GM21528 (cell line): Measurements from ENCODE around the gene SOAT2.
"Not testable (repeated sequence)": the region's sequence is repeated elsewhere in the genome, so short reads cannot be mapped to it uniquely, and the experiment has no call there.

Experiments used
- ATAC-seq: cut with Tn5 transposase; IDR thresholded peaks from one replicate; pipeline ENCODE4 v1.9.1; 2021; ENCODE audit warnings: mild to moderate bottlenecking, moderate library complexity; ENCODE audit not compliant: unreplicated experiment, low FRiP score

SOAT2 gene

GRCh38 chr12:53131844-53132243 lies 28.6 kb downstream of the SOAT2 start:
- no peak for ATAC-seq

GRCh38 chr12:53133722-53134121 lies 30.4 kb downstream of the SOAT2 start:
- no peak for ATAC-seq

- no peak for ATAC-seq
Observed at GRCh38 chr12:53143355-53143754, 40.1 kb downstream of the SOAT2 start.

DNA sequence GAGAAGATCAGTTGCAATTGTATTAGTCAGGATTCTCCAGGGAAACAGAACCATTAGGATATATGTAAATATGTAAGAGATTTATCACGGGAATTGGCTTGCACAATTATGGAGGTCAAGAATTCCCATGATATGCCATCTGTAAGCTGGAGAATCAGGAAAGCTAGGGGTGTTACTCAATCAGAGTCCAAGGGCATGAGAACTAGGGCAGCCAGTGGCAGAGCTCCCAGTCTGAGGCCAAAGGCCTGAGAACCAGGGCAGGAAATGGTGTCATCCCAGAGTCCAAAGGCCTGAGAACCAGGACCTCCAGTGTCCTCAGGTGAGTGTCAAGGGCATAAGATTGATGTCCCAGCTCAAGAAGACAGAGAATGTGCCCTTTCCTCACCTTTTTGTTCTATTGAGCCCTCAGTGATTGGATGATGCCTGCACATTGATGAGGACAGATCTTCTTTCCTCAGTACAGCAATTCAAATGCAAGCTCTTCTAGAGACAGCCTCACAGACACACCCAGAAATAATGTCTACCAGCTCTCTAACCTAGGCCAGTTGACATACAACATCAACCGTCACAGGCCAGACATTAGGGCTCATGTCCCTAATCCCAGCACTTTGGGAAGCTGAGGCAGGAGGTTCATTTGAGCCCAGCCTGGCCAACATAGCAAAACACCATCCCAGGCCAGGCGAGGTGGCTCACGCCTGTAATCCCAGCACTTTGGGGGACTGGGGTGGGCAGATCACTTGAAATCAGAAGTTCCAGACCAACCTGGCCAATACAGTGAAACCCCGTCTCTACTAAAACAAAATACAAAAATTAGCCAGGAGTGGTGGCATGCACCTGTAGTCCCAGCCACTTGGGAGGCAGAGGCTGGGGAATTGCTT lies 42.3 kb downstream of the SOAT2 start:
- ATAC-seq = no peak

DNA sequence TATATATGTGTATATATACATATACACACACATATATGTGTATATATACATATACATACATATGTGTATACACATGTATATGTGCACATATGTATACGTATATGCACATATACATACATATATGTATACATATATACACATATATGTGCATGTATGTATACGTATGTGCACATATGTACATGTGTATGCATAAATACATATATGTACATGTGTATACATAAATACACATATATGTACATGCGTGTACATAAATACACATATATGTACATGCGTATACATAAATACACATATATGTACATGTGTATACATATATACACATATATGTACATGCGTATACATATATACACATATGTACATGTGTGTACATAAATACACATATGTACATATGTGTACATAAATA lies 43.9 kb downstream of the SOAT2 start:
- no peak for ATAC-seq

DNA sequence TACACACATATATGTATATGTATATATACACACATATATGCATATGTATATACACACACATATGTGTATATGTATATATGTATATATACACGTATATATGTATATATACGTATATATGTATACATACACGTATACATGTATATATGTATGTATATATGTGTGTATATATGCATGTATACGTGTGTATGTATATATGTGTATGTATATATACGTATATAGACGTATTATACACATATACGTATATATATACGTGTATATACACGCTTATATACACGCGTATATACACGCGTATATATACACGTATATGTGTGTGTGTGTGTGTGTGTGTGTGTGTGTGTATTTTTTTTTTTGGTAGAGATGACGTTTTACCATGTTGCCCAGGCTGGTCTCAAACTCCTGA lies 44.4 kb downstream of the SOAT2 start:
- ATAC-seq = no peak

DNA sequence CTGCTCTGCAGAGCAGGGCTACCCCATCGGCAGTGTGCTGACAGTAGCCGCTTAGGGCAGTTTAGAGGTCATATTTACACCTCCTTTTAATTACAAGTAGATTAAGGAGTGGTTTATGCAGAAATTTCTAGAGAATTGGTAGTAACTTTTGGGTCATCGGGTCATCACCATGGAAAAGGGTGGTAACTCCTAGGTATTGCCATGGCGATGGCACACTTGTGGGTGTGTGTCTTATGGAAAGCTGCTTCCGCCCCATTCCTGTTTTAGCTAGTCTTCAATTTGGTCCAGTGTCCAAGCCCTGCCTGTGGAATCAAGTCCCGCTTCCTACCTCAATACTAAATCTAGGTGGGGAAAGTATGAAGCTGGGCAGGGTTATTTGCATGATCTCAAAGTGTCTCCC lies 47.8 kb downstream of the SOAT2 start:
- ATAC-seq = no peak

DNA sequence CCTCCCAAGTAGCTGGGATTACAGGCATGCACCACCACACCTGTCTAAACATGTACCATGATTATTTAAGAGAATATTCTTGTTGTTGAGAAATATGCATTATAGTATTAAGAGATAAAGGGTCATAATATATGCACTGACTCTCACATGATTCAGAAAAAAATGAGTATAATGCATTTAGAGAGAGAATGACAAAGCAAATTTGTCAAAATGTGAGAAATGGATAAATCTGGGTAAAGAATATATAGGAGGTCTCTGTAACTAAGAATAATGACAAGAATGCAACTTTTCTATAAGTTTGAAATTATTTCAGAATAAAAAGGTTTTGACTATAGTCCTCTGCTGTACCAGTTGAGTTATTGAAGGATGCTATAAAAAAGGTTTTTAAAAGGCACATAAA lies 49.1 kb downstream of the SOAT2 start:
- ATAC-seq = no peak

DNA sequence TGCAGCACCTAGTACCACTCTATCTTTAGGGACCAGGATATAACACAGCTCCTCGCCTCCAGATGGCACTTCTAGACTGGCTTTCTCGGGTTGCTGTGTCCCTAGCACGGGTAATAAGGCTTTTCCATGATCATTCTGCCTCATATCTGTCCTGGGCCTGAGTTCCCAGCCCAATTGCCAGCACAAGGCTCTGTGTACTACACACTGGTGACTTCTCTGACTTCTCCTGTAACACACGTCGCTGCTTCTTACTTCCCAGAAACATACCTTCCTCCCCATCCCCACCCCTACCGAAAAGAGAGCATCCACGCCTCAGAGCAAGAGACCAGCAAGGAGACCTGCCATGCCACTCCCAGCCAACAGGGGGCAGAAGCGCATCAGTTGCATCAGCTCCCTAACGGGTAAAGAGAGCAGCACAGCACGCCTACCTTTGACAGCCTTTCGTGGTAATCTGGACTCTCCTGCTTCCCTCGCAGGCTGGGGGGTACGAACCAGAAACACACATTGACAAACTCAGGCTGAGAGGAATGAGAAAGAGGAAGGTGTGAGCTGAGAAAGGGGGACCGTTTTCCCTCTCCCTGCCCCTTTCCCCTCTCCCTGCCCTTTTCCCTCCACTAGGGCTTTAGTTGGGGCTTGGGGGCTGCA lies 56.0 kb downstream of the SOAT2 start:
- no peak for ATAC-seq

GRCh38 chr12:53160000-53160399 lies 56.7 kb downstream of the SOAT2 start:
- ATAC-seq = no peak

GRCh38 chr12:53160673-53161072 lies 57.4 kb downstream of the SOAT2 start:
- ATAC-seq = no peak

GRCh38 chr12:53161119-53161911 lies 58.0 kb downstream of the SOAT2 start:
- no peak for ATAC-seq

DNA sequence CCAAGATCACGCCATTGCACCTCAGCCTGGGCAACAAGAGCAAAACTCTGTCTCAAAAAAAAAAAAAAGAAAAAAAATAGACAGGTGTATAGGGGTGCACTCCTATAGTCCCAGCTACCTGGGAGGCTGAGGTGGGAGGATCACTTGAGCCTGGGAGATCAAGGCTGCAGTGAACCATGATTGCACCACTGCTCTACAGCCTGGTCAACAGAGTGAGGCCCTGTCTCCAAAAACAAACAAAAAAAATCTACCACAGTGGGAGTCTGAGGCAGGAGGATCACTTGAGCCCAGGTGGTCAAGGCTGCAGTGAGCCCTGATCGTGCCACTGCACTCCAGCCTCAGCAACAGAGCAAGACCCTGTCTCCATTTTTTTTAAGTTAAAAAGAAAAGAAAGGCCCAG lies 59.7 kb downstream of the SOAT2 start:
- ATAC-seq = not testable (repeated sequence)

- no peak for ATAC-seq
Observed at GRCh38 chr12:53166837-53167236, 63.6 kb downstream of the SOAT2 start.

- no peak for ATAC-seq
Observed at GRCh38 chr12:53169644-53170043, 66.4 kb downstream of the SOAT2 start.

- ATAC-seq = no peak
Observed at GRCh38 chr12:53170215-53170614, 66.9 kb downstream of the SOAT2 start.

DNA sequence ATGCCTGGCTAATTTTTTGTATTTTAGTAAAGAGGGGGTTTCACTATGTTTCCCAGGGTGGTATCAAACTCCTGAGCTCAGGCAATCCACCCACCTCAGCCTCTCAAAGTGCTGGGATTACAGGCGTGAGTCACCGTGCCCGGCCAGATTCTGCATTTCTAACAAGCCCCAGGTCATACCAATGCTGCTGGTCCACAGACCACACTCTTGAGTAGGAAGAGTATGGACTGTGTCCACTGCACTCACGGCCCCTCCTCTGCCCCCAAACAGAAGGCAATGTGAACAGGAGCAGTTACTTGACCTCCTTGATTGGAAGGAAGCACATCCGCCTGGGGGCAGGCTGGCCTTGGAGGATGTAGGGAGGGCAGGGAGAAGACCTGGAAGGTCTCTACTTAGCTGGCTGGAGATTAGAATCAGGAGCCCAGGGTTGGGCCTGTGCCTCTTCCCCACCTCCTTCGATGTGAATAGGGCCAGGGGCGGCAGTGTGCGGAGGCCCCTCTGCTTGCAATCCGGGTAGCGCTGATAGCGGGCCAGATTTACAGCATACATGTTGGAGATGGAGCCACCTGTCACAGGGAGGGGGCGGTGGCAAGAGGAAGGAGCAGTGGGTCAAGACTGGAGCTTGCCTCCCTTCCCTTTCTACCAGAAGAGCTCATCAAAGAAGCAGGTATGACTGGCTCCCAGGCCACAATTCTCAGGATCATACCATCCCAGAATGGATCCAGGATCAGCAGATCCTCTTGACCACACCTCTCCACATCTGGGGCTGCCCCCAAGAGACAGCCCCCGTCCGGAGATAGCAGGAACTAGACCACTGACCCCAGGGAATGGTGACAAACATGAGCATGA lies 67.8 kb downstream of the SOAT2 start:
- ATAC-seq = no peak

DNA sequence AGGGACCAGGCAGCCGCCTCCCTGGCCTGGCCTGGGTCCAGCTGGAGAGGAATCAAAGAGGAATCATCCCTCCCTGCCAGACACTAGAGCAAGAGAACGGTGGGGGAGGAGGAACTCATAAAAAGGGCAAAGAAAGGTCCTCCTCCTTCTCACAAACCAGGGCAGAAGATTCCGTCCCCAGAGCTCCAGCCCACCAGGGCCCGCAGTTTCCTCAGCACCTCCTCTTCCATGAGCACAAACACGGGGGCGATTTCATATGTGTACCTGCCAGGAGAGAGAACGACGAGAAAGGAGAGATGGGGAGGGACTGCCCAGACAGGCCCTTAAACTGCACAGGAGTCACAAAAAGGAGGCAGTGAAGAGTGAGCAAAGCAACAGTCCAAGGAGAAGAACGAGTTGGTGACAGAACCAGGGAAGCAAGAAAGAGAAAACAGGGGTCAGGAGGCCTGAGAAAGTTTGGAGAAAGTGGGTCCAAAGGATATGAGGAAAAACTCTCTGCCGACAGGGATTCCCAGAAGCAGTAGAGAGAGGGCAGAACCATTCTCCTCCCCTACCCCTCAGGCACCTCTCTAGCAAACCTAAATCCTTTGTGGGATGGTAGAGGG lies 68.5 kb downstream of the SOAT2 start:
- ATAC-seq = no peak

GRCh38 chr12:53172352-53172751 lies 69.1 kb downstream of the SOAT2 start:
- no peak for ATAC-seq
